Right lobe of liver (tissue), 4 donors: ENCODE results near the gene IL1RL2.

Source experiments
- POLR2A ChIP-seq: fragments of 450-650 bp; IDR thresholded peaks from one replicate; pipeline ENCODE4 v1.6.1; 2017; ENCODE audit warnings: antibody characterized with exemption, mild to moderate bottlenecking
- TF ChIP-seq, protein P1 (sequence below), 4 donors: fragments of 200-600 bp in 3 of 4; fragments of 450-650 bp in 1 of 4; IDR thresholded peaks; one replicate each; pipeline versions ENCODE4 v1.5.1 to v1.8.0; 2016 to 2022; ENCODE audit warnings: antibody characterized with exemption in 4 of 4, mild to moderate bottlenecking in 2 of 4
- donor health status: DM: no; HTN: no; CAD: no.
- donor health status: DM: no; HTN: no; CAD: no.
- donor health status: DM: no; HTN: yes; CAD: no.

DNA sequence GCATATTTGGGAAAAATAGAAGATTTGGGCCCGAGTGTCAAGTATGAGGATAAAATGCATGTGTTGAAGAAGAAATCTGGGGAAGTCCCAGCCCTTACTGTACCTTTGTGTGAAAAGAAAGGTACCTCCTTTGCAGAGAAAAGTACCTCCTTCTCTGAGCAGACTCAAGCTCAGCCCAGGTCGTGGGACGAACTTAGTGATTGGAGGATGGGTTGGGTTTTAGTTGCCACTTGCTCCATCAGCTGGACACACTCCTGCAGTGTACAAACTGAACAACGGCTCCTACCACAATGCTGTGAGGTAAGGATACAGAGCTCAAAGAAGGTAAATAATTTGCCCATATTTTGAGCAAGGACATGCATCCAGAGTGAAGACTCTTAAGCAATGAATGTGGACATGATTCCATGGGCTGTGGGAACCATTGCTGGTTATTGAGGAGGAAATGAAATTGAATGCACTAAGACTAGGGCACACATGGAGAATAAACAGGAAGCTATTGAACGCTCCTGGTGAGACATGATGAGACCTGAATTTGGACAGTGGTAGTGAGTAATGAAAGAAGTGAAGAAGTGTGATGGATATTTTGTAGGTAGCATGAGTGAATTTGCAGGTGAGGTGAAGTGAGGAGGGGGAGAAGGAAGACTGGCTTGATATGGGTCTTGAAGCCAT lies 74.8 kb downstream of the IL1RL2 start:
- TF ChIP-seq, protein P1, sequence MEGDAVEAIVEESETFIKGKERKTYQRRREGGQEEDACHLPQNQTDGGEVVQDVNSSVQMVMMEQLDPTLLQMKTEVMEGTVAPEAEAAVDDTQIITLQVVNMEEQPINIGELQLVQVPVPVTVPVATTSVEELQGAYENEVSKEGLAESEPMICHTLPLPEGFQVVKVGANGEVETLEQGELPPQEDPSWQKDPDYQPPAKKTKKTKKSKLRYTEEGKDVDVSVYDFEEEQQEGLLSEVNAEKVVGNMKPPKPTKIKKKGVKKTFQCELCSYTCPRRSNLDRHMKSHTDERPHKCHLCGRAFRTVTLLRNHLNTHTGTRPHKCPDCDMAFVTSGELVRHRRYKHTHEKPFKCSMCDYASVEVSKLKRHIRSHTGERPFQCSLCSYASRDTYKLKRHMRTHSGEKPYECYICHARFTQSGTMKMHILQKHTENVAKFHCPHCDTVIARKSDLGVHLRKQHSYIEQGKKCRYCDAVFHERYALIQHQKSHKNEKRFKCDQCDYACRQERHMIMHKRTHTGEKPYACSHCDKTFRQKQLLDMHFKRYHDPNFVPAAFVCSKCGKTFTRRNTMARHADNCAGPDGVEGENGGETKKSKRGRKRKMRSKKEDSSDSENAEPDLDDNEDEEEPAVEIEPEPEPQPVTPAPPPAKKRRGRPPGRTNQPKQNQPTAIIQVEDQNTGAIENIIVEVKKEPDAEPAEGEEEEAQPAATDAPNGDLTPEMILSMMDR (IDR thresholded peaks at IDR 0.05): no peak
- no peak for TF ChIP-seq POLR2A
